ENCODE results near the gene PIK3C2A.

DNA sequence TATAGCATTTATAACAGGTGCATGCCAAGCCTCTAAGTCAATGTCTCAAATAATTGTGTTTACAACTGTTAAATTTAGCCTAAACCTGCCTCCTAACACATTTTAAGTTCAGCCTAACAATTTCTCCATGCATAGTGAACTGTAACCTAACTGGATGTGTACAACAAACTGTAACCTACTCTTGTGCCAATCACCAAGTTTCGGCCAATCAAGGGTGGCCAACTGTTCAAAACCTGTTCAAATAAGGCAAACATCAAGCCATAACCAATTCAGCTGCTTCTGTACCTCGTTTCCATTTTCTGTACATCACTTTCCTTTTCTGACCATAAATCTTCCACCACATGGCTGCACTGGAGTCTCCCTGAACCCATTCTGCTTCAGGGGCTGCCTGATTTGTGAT lies 45.4 kb downstream of the PIK3C2A start:
- TF ChIP-seq CTCF (IDR thresholded peaks at IDR 0.05) (no peak), POLR2AphosphoS5 (IDR thresholded peaks at IDR 0.05) (no peak)

Data from sigmoid colon (tissue), 4 donors.